NOMO-1 treated with dmso at 0.1 percent for 144 hours (cell line): ENCODE results near the gene LCN10.

Experiments
- DNase-seq: peaks from one replicate; lab custom pipeline; 2025; ENCODE audit not compliant: unreplicated experiment; lab: John Stamatoyannopoulos, UW

The LCN10 gene

GRCh38 chr9:136740491-136740890, 2.2 kb downstream of the LCN10 start:
- no peak for DNase-seq

- no peak for DNase-seq
These were observed 2.7 kb downstream of the LCN10 start for GRCh38 chr9:136740069-136740468.

GRCh38 chr9:136739509-136739908, 3.2 kb downstream of the LCN10 start:
- no peak for DNase-seq

GRCh38 chr9:136738960-136739359, 3.8 kb downstream of the LCN10 start:
- no peak for DNase-seq

- no peak for DNase-seq
These were observed 6.8 kb downstream of the LCN10 start for GRCh38 chr9:136735812-136736480.

- no peak for DNase-seq
These were observed 7.8 kb downstream of the LCN10 start for GRCh38 chr9:136734837-136735496.

- DNase-seq: no peak
These were observed 9.1 kb downstream of the LCN10 start for GRCh38 chr9:136733611-136734010.

DNA sequence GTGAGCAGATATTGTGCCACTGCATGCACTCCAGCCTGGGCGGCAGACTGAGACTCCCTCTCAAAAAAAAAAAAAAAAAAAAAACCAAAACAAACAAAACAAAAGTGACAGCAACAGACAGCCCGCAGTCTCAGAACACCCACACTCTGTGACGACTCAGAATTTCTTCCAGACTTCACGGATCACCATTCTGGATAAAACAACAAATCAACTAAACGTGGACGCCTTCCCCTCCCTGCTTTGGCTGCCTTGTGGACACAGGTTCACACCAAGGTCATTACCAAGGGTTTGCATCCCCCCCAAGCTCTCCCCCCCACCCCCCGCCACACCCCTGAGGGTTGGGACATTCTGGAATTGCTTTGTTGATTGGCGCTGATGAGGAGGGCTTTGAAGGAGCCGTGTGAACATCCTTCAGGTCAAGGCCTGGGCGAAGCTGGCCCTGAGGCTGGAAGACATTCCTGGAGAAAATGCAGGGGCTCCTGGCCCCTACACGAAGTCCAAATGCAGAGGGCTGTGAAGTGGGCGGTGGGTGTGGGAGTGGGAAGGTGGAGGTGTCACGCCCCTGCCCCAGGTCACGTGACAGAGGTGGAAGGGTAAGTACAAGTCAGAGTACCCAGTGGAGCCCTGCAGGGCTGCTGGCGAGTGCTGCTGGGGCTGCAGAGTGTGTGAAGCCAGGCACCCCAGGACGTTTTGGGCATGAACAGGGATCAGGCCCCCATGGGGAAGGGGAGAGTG, 10.1 kb downstream of the LCN10 start:
- no peak for DNase-seq

- no peak for DNase-seq
These were observed 12.8 kb downstream of the LCN10 start for GRCh38 chr9:136729926-136730325.

DNA sequence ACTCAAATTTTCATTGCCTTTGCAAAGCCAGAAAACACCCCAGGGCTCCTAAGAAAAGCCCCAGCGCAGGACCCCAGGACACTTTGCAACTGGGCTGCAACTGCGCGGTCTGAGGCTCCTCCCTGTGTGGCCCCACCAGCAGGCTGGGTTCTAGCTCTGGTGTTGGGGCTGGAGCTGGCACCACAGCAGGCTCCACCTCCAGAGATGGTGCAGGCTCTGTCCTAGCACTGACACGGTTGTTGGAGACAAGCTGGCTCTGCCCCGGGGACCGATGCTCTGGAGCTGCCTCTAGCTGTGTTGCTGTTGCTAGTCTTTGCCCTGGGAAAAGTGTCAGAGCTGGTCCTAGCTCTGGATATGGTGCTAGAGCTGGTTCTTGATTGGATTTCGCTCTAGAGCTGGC, 13.6 kb downstream of the LCN10 start:
- DNase-seq: no peak

GRCh38 chr9:136728548-136729123, 14.1 kb downstream of the LCN10 start:
- no peak for DNase-seq

DNA sequence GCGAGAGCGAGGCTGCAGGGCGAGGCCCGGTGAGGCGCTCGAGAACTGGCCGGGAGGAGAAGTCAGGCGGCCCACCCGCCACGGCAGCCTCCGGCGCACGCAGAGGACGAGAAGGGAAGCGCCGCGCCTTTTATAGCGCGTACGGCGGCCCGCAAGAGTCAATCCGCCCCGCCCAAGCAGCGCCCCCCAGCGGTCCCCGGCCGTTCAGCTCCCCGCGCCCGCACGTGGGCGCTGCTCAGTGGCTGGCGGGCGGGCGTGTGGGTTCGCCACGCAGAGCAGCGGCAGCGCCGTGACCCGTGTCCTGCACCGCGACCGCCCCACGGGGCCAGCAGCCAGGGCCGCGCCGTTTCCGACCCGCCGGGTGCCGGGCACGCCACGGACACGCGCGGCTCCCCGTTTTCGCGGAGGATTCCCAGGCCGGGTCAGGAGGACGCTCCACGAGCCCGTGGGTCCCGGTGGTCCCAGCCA, 14.6 kb downstream of the LCN10 start:
- DNase-seq: peak; percentile 87

DNA sequence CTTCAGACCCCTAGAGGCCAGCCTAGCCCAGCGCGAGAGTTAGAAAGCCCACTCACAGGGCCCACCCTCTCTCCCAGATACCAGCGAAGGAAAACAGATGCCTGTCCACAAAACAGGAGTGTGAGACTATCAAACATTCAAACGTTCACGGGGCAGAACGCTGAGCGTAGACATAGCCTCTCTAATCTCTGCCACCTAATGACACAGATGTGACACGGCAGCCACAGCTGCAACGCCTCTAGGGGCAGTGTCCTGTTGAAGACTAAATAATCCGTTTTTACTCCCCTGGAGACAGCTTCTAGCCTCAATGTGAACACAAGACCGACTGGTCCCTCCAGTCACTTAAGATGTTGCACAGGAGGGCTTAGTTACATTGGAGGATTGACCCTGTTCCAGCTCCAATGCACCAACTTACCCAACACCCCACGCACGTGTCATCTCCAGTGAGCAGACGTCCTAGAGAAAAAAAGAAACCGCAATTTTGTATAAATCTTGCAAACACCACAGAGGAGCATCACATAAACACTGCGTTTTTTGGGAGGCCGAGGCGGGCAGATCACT, 16.0 kb downstream of the LCN10 start:
- DNase-seq: no peak

- no peak for DNase-seq
These were observed 16.6 kb downstream of the LCN10 start for GRCh38 chr9:136726118-136726517.

GRCh38 chr9:136725612-136726011, 17.1 kb downstream of the LCN10 start:
- DNase-seq: no peak

GRCh38 chr9:136724772-136725171, 18.0 kb downstream of the LCN10 start:
- DNase-seq: no peak

DNA sequence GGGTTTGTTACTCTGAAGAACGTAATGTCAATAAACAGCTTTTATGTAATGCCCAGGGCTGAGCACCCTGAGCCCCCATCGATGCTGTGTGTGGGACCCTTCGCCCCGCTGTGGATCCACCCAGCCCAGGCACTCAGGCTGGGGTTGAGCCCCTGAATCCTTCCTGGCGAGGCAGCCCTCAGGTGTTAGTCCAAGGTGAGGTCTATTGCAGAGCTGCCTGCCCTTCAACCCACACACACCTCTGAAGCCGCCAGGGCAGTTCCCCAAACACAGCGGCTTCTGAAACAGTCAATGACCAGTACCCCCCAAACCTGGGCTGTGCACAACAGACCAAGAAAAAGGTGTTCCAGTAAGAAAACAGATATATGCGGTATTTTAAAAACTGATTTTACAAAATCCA, 18.8 kb downstream of the LCN10 start:
- no peak for DNase-seq

DNA sequence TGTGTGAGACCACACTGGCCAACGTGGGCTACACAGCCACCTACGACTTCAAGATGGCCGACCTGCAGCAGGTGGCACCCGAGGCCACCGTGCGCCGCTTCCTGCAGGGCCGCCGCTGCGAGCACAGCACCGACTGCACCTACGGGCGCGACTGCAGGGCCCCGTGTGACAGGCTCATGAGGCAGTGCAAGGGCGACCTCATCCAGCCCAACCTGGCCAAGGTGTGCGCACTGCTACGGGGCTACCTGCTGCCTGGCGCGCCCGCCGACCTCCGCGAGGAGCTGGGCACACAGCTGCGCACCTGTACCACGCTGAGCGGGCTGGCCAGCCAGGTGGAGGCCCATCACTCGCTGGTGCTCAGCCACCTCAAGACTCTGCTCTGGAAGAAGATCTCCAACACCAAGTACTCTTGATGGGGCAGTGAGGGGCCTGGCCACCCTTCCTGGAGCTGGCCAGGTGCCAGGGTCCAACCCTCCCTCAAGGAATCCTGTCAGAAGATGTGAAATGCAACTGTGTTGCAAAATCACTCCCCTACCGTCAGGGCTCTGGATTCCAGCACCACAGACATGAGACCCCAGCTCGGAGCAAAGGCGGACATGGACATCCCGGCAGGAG, 19.3 kb downstream of the LCN10 start:
- DNase-seq: no peak

DNA sequence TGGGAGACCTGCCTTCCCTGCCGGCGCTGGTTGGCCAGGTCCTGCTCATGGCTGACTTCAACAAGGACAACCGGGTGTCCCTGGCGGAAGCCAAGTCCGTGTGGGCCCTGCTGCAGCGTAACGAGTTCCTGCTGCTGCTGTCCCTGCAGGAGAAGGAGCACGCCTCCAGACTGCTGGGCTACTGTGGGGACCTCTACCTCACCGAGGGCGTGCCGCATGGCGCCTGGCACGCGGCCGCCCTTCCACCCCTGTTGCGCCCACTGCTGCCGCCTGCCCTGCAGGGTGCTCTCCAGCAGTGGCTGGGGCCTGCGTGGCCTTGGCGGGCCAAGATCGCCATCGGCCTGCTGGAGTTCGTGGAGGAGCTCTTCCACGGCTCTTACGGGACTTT, 19.8 kb downstream of the LCN10 start:
- no peak for DNase-seq

- no peak for DNase-seq
These were observed 20.4 kb downstream of the LCN10 start for GRCh38 chr9:136722093-136722968.
